ENCODE measurements around the gene DENND2C.

Gene DENND2C

GRCh38 chr1:114669562-114670082, at the start of gene DENND2C:
DENND2C (minus strand) TSS chr1:114670049; CDS start chr1:114625984, 44,065 bp downstream.
- H3K9ac ChIP-seq (ENCODE audit: insufficient read length): peak within 1 kb of the TSS; percentile 86
- H3K27ac ChIP-seq: peak within 1 kb of the TSS; percentile 75; the same call in 1 of the 2 replicates
- peaks cover 9% of the 10 kb centered on the region; the same call in 1 of the 2 replicates for H3K36me3 ChIP-seq (ENCODE audit: insufficient read depth, low read length)
- no peaks in the 10 kb centered on the region; the same call in 1 of the 2 replicates for H3K9me3 ChIP-seq (ENCODE audit: low read depth, low read length)
- no peak for DNase-seq (ENCODE audit: low read depth, low spot score)
- peak within 1 kb of the TSS; percentile 96 for H3K4me3 ChIP-seq
- TF ChIP-seq POLR2AphosphoS5 (IDR thresholded peaks at IDR 0.05; ENCODE audit: borderline replicate concordance, low read depth, low read length): no peak; the same call in 1 of the 2 replicates
- no peak for TF ChIP-seq FOXP2 (optimal IDR thresholded peaks at IDR 0.05; ENCODE audit: control extremely low read depth, extremely low read length, insufficient read depth)
- TF ChIP-seq EZH2 (IDR thresholded peaks at IDR 0.05): no peak

- no peaks in the 10 kb centered on the region for H3K9me3 ChIP-seq (ENCODE audit: low read depth, low read length)
- DNase-seq (ENCODE audit: low read depth, low spot score): no peak
- H3K36me3 ChIP-seq (ENCODE audit: insufficient read depth, low read length): peaks cover 85% of the 10 kb centered on the region
- no peak overlapping the region for H3K9ac ChIP-seq (ENCODE audit: insufficient read length)
- TF ChIP-seq EZH2 (IDR thresholded peaks at IDR 0.05) (no peak), FOXP2 (optimal IDR thresholded peaks at IDR 0.05; ENCODE audit: control extremely low read depth, extremely low read length, insufficient read depth) (no peak), POLR2AphosphoS5 (IDR thresholded peaks at IDR 0.05; ENCODE audit: borderline replicate concordance, low read depth, low read length) (no peak)
- no peak overlapping the region for H3K4me3 ChIP-seq
- H3K27ac ChIP-seq: peak overlapping the region; percentile 68
These were observed 49.6 kb upstream of the DENND2C start for GRCh38 chr1:114719424-114719787.

- no peak for DNase-seq (ENCODE audit: low read depth, low spot score)
- H3K9me3 ChIP-seq (ENCODE audit: low read depth, low read length): no peaks in the 10 kb centered on the region
- peaks cover 85% of the 10 kb centered on the region for H3K36me3 ChIP-seq (ENCODE audit: insufficient read depth, low read length)
- H3K9ac ChIP-seq (ENCODE audit: insufficient read length): no peak overlapping the region
- H3K4me3 ChIP-seq: no peak overlapping the region
- TF ChIP-seq POLR2AphosphoS5 (IDR thresholded peaks at IDR 0.05; ENCODE audit: borderline replicate concordance, low read depth, low read length): no peak; the same call in 1 of the 2 replicates
- no peak for TF ChIP-seq EZH2 (IDR thresholded peaks at IDR 0.05)
- TF ChIP-seq FOXP2 (optimal IDR thresholded peaks at IDR 0.05; ENCODE audit: control extremely low read depth, extremely low read length, insufficient read depth): no peak
- peak overlapping the region; percentile 68 for H3K27ac ChIP-seq
These were observed 49.0 kb upstream of the DENND2C start for GRCh38 chr1:114718661-114719423.

- peak; percentile 48 for DNase-seq (ENCODE audit: low read depth, low spot score)
- peak within 1 kb of the TSS; percentile 99 for H3K4me3 ChIP-seq
- TF ChIP-seq POLR2AphosphoS5 (IDR thresholded peaks at IDR 0.05; ENCODE audit: borderline replicate concordance, low read depth, low read length) (peak; percentile 93), EZH2 (IDR thresholded peaks at IDR 0.05) (no peak)
- no peaks in the 10 kb centered on the region for H3K9me3 ChIP-seq (ENCODE audit: low read depth, low read length)
- peaks cover 84% of the 10 kb centered on the region for H3K36me3 ChIP-seq (ENCODE audit: insufficient read depth, low read length)
- peak within 1 kb of the TSS; percentile 94 for H3K27ac ChIP-seq
- H3K9ac ChIP-seq (ENCODE audit: insufficient read length): peak within 1 kb of the TSS; percentile 99
These were observed 46.7 kb upstream of the DENND2C start, which contains the start of gene NRAS for GRCh38 chr1:114716304-114717170. NRAS (minus strand) TSS chr1:114716771; CDS start chr1:114716160, 611 bp downstream.

GRCh38 chr1:114715952-114716303, 46.1 kb upstream of the DENND2C start:
- Histone ChIP-seq H3K36me3 (ENCODE audit: insufficient read depth, low read length) (peaks cover 84% of the 10 kb centered on the region), H3K27ac (peak overlapping the region; percentile 94), H3K9ac (ENCODE audit: insufficient read length) (peak overlapping the region; percentile 99), H3K4me3 (peak overlapping the region; percentile 99), H3K9me3 (ENCODE audit: low read depth, low read length) (no peaks in the 10 kb centered on the region)
- TF ChIP-seq FOXP2 (optimal IDR thresholded peaks at IDR 0.05; ENCODE audit: control extremely low read depth, extremely low read length, insufficient read depth) (no peak), POLR2AphosphoS5 (IDR thresholded peaks at IDR 0.05; ENCODE audit: borderline replicate concordance, low read depth, low read length) (no peak), EZH2 (IDR thresholded peaks at IDR 0.05) (no peak)
- no peak for DNase-seq (ENCODE audit: low read depth, low spot score)

GRCh38 chr1:114712977-114713376, 43.1 kb upstream of the DENND2C start:
- Histone ChIP-seq H3K36me3 (ENCODE audit: insufficient read depth, low read length) (peaks cover 79% of the 10 kb centered on the region), H3K9me3 (ENCODE audit: low read depth, low read length) (no peaks in the 10 kb centered on the region), H3K9ac (ENCODE audit: insufficient read length) (no peak overlapping the region), H3K4me3 (no peak overlapping the region), H3K27ac (no peak overlapping the region; the same call in 1 of the 2 replicates)
- no peak for TF ChIP-seq POLR2AphosphoS5 (IDR thresholded peaks at IDR 0.05; ENCODE audit: borderline replicate concordance, low read depth, low read length)
- TF ChIP-seq FOXP2 (optimal IDR thresholded peaks at IDR 0.05; ENCODE audit: control extremely low read depth, extremely low read length, insufficient read depth): no peak
- no peak for TF ChIP-seq EZH2 (IDR thresholded peaks at IDR 0.05)
- DNase-seq (ENCODE audit: low read depth, low spot score): no peak

GRCh38 chr1:114710360-114710759, 40.5 kb upstream of the DENND2C start:
- no peak overlapping the region for H3K9ac ChIP-seq (ENCODE audit: insufficient read length)
- TF ChIP-seq EZH2 (IDR thresholded peaks at IDR 0.05) (no peak), FOXP2 (optimal IDR thresholded peaks at IDR 0.05; ENCODE audit: control extremely low read depth, extremely low read length, insufficient read depth) (no peak), POLR2AphosphoS5 (IDR thresholded peaks at IDR 0.05; ENCODE audit: borderline replicate concordance, low read depth, low read length) (no peak)
- no peak overlapping the region for H3K27ac ChIP-seq
- H3K4me3 ChIP-seq: no peak overlapping the region
- H3K36me3 ChIP-seq (ENCODE audit: insufficient read depth, low read length): peaks cover 84% of the 10 kb centered on the region
- DNase-seq (ENCODE audit: low read depth, low spot score): no peak
- H3K9me3 ChIP-seq (ENCODE audit: low read depth, low read length): no peaks in the 10 kb centered on the region

- no peak overlapping the region for H3K27ac ChIP-seq
- H3K9ac ChIP-seq (ENCODE audit: insufficient read length): no peak overlapping the region
- no peak for TF ChIP-seq FOXP2 (optimal IDR thresholded peaks at IDR 0.05; ENCODE audit: control extremely low read depth, extremely low read length, insufficient read depth)
- TF ChIP-seq POLR2AphosphoS5 (IDR thresholded peaks at IDR 0.05; ENCODE audit: borderline replicate concordance, low read depth, low read length): no peak
- no peak for TF ChIP-seq EZH2 (IDR thresholded peaks at IDR 0.05)
- no peak for DNase-seq (ENCODE audit: low read depth, low spot score)
- no peak overlapping the region for H3K4me3 ChIP-seq
- H3K9me3 ChIP-seq (ENCODE audit: low read depth, low read length): no peaks in the 10 kb centered on the region
- H3K36me3 ChIP-seq (ENCODE audit: insufficient read depth, low read length): peaks cover 73% of the 10 kb centered on the region
These were observed 37.8 kb upstream of the DENND2C start for GRCh38 chr1:114707604-114708003.
